Duodenal mucosa (tissue), 2 donors: ENCODE data around the gene SYNRG.

Source experiments
- H3K27ac ChIP-seq: one replicate; pipeline ENCODE4 v1.7.0; 2013; ENCODE audit warnings: low read depth, low read length
- H3K27me3 ChIP-seq, 2 donors: one replicate each; pipeline ENCODE4 v1.7.0; 2013; ENCODE audit warnings: low read length in 2 of 2, control low read depth in 1 of 2; ENCODE audit not compliant: insufficient read depth in 2 of 2, control insufficient read depth in 1 of 2
- H3K36me3 ChIP-seq, 2 donors: one replicate each; pipeline ENCODE4 v1.7.0; 2013; ENCODE audit warnings: low read length in 2 of 2, control low read depth in 1 of 2; ENCODE audit not compliant: insufficient read depth in 2 of 2, control insufficient read depth in 1 of 2
- H3K4me1 ChIP-seq, 2 donors: one replicate each; pipeline ENCODE4 v1.7.0; 2013; ENCODE audit warnings: low read length in 2 of 2, control low read depth in 1 of 2; ENCODE audit not compliant: insufficient read depth in 2 of 2, control insufficient read depth in 1 of 2
- H3K4me3 ChIP-seq, 2 donors: one replicate each; pipeline ENCODE4 v1.7.0; 2013; ENCODE audit warnings: low read length in 2 of 2, low read depth in 1 of 2
- H3K9ac ChIP-seq, 2 donors: one replicate each; pipeline ENCODE4 v1.7.0; 2013; ENCODE audit warnings: low read length in 2 of 2, low read depth in 1 of 2
- H3K9me3 ChIP-seq, 2 donors: one replicate each; pipeline ENCODE4 v1.7.0; 2013; ENCODE audit warnings: low read length in 2 of 2, control low read depth in 1 of 2; ENCODE audit not compliant: control insufficient read depth in 1 of 2

Gene SYNRG

DNA sequence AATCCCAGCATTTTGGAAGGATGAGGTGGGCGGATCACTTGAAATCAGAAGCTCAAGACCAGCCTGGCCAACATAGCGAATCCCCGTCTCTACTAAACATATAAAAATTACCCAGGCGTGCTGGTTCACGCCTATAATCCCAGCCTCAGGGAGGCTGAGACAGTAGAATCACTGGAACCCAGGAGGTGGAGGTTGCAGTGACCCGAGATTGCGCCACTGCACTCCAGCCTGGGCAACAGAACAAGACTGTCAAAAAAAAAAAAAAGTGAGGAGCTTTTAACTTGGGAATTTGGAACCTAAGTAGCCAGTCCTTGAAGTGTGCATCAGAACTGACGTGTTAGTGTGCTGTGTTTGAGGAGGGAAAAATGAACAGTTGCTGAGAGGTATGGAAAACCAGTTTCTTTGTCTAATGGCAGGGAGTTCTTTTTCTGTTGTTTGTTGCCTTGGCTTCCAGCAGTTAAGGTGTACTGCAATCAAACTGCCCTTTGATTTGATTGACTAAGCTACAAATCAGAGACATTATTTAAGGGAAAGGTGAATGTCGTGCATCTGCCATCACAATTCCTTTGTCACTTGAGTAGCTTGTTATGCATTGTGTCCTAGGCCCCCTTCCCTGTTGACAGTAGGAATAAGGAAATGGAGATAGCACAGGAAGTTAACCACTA is 128.1 kb downstream of the SYNRG start:
- no peak overlapping the region for H3K27ac ChIP-seq

DNA sequence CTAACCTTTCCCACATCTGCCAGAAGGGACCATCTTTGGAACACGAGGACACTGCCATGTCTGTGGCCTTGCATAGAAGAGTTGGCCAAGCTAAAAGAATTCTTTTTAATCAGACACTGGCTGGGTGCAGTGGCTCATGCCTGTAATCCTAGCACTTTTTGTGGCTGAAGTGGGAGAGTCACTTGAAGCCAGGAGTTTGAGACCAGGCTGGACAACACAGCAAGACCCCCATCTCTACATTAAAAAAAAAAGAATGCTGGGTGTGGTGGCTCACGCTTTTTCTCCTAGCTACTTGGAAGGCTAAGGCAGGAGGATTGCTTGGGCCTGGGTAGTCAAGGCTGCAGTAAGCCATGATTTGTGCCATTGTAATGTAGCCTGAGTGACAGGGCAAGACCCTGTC is 128.8 kb downstream of the SYNRG start:
- H3K27me3 ChIP-seq: no peaks in the 10 kb centered on the region
- no peaks in the 10 kb centered on the region for H3K9me3 ChIP-seq
- H3K4me1 ChIP-seq: peaks cover 0 to 3% of the 10 kb centered on the region in 2 donors
- no peak overlapping the region for H3K27ac ChIP-seq
- H3K4me3 ChIP-seq: no peak overlapping the region
- H3K36me3 ChIP-seq: peaks cover 14 to 39% of the 10 kb centered on the region in 2 donors
- no peak overlapping the region for H3K9ac ChIP-seq

More for the DNA sequence above, 128.1 kb downstream of the SYNRG start:
- Histone ChIP-seq H3K4me1 (peaks cover 0 to 3% of the 10 kb centered on the region in 2 donors), H3K27me3 (no peaks in the 10 kb centered on the region), H3K9ac (no peak overlapping the region), H3K4me3 (no peak overlapping the region), H3K9me3 (no peaks in the 10 kb centered on the region), H3K36me3 (peaks cover 14 to 32% of the 10 kb centered on the region in 2 donors)

DNA sequence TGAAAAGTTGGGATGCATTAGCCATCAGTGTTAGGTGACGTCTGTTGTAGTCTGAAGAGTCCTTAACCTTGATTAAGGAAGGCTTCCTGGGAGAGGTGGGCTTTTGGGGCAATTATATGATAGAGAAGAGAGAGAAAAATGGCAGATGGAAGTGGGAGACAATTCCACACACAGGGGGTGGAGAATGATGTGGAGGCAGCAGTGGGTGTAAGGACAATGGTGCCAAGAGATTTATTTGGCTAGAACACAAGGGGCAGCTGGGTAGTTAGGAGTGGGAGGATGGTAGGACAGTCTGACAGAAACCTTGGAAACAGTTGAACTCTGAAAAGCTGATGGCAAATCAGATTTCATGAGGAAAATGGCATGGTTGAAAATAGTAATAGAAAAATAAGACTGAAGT is 130.2 kb downstream of the SYNRG start:
- H3K4me1 ChIP-seq: peaks cover 0 to 3% of the 10 kb centered on the region in 2 donors
- H3K9me3 ChIP-seq: no peaks in the 10 kb centered on the region
- no peak overlapping the region for H3K4me3 ChIP-seq
- H3K27me3 ChIP-seq: no peaks in the 10 kb centered on the region
- H3K27ac ChIP-seq: no peak overlapping the region
- no peak overlapping the region for H3K9ac ChIP-seq
- H3K36me3 ChIP-seq: peaks cover 20 to 47% of the 10 kb centered on the region in 2 donors

DNA sequence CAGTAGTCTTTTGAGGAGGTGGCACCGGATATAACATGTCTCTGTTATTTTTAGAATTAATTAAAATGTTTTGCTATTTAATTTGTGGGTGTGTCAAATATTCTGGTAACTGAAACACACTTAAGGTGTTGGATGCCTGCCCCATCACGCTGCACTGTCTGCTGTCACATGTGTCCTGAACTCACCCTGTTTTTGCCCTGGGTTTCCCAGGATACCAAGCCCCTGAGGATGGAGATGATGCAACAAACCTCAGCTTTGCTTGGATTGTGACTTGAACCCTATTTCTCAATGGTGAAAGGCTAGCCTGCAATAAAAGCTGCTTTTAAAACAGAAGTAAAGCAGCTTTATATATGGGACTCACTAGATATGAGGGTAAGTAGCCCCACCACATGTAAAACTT is 131.0 kb downstream of the SYNRG start:
- H3K36me3 ChIP-seq: peaks cover 27 to 55% of the 10 kb centered on the region in 2 donors
- no peak overlapping the region for H3K4me3 ChIP-seq
- H3K9ac ChIP-seq: no peak overlapping the region
- H3K27ac ChIP-seq: no peak overlapping the region
- no peaks in the 10 kb centered on the region for H3K9me3 ChIP-seq
- peaks cover 0 to 3% of the 10 kb centered on the region in 2 donors for H3K4me1 ChIP-seq
- no peaks in the 10 kb centered on the region for H3K27me3 ChIP-seq

DNA sequence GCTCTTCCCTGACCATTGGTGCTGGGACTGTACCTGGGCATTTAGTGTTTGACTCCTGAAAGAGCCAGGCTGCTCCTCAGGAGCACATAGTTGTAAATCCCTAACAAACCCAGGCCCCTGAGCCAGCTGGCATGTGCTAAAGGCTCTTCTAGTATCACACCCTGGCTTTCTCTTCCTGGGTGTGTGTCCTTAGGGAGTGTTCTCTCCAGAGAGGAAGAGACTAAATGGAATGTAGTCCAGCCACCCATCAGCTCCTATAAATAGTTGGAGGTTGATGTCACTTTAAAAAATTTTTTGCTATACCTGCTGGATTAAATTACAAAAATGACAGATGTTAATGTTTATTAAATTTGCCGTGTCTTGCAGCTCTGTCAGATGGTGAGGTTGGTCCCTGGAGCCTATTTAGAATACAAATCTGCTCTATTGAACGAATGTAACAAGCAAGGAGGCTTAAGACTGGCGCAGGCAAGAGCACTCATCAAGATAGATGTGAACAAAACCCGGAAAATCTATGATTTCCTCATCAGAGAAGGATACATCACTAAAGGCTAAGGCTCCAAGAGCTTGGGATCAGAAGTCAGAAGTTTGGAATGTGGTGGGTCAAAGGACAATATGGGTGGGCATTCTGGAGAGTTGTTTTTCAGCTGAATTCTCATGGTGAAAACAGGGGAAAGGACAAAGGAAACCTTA is 132.6 kb downstream of the SYNRG start:
- peaks cover 29 to 57% of the 10 kb centered on the region in 2 donors for H3K36me3 ChIP-seq
- no peaks in the 10 kb centered on the region for H3K9me3 ChIP-seq
- H3K4me3 ChIP-seq: no peak overlapping the region
- H3K27ac ChIP-seq: no peak overlapping the region
- no peaks in the 10 kb centered on the region for H3K27me3 ChIP-seq
- no peaks in the 10 kb centered on the region for H3K4me1 ChIP-seq
- H3K9ac ChIP-seq: no peak overlapping the region

DNA sequence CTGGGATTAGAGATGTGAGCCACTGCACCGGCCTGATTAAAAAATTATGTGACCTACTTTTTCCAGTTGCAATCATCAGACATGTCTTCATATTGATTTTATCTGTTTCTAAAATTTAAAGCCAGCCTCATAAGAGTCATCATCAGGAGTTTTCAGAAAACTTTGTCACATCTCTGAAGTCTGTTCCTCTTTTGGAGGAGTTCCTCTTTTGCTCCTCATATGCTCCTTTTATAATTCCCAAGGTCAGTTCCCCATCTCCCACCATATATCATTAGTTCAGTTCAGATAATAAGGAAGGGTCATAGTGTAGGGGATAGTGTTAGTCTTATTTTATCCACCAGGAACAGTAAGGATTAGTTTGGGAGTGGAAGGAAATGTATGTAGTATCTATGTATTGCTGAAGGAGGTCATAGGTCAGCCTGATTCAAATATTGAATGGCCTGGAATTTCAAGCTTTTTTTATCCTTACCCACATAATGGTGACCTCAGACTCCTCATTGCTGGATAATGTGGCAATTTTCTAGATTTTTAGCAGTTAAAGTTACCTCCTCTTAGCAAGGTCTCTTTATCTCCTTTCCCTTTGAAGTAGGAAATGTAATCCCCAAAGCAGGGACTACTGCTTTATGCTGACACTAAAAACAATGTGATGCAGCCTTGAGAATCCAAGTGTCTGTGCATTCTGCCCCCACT is 133.3 kb downstream of the SYNRG start:
- Histone ChIP-seq H3K9me3 (no peaks in the 10 kb centered on the region), H3K27ac (no peak overlapping the region), H3K27me3 (no peaks in the 10 kb centered on the region), H3K4me3 (no peak overlapping the region), H3K9ac (no peak overlapping the region), H3K36me3 (peaks cover 32 to 61% of the 10 kb centered on the region in 2 donors), H3K4me1 (no peaks in the 10 kb centered on the region)

DNA sequence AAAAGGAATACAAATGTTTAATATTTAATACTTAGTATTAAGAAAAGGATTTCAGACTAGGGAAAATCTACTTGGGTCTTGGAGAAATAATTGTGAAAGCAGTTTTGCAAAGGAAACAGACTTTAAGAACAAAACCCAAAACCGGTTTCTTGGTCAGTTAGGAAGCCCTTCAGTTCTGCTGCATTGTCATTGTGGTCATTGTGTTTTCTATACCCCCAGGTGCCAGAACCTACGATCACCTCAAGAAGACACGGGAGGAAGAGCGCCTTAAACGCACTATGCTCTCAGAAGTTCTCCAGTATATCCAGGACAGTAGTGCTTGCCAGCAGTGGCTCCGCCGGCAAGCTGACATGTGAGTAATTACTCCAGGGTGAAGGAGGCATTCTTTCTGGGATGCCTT is 139.0 kb downstream of the SYNRG start:
- Histone ChIP-seq H3K9ac (no peak overlapping the region), H3K9me3 (no peaks in the 10 kb centered on the region), H3K27me3 (no peaks in the 10 kb centered on the region), H3K36me3 (peaks cover 26 to 57% of the 10 kb centered on the region in 2 donors), H3K27ac (no peak overlapping the region), H3K4me1 (no peaks in the 10 kb centered on the region), H3K4me3 (no peak overlapping the region)

DNA sequence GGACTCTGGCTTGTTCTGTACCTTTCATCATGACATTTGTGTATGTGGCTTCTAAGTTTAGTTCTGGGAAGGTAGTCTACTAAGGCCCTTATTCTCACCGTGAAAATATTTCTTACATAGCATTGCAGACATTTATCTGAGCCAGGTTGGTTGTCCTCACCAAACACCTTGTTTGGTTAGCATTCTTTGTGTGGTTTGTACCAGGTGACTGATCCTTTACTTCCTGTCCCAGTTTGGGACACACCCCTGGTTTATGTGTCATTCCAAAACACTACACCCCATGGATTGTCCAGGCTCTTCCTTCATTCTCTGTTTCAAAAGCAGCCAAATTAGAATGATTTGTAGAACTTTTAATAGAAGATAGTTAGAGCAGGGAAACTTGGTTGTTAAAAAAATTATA is 142.7 kb downstream of the SYNRG start:
- H3K4me1 ChIP-seq: no peaks in the 10 kb centered on the region
- H3K4me3 ChIP-seq: no peak overlapping the region
- no peaks in the 10 kb centered on the region for H3K27me3 ChIP-seq
- H3K9ac ChIP-seq: no peak overlapping the region
- H3K36me3 ChIP-seq: peaks cover 10 to 53% of the 10 kb centered on the region in 2 donors
- no peaks in the 10 kb centered on the region for H3K9me3 ChIP-seq
- no peak overlapping the region for H3K27ac ChIP-seq

DNA sequence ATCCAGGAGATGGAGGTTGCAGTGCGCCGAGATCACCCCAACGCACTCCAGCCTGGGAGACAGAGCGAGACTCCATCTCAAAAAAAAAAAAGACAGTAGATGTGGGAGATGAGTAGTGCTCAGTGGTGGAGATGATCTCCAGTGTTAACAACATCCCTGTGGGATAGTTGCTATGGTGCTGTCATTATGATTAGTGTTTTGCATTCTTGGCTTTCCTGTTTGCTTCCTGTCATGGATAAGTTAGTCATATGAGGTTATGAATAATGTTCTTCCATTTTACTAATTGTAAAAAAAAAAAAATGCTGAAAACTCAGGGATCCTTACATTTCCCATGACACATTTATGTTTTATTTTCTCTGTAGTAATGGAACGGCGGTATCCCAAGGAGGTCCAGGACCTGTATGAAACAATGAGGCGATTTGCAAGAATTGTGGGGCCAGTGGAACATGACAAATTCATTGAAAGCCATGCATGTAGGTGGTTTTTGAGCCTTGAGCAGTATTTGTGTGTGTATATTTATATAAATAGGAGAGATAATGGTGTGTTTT is 144.1 kb downstream of the SYNRG start:
- Histone ChIP-seq H3K9ac (no peak overlapping the region), H3K27ac (no peak overlapping the region), H3K27me3 (no peaks in the 10 kb centered on the region), H3K9me3 (no peaks in the 10 kb centered on the region), H3K4me3 (no peak overlapping the region), H3K36me3 (peaks cover under 1 to 48% of the 10 kb centered on the region in 2 donors), H3K4me1 (no peaks in the 10 kb centered on the region)
